HCT116 (cell line): Measurements from ENCODE around the gene MGRN1. TPM values are rescaled to one million over a fixed set of nuclear protein-coding genes. Genes with fewer than 3 reads are reported as not detected.

ENCODE experiments used
- ATAC-seq: fragments of 200-7000 bp; cut with Tn5 transposase; 2 replicates; pipeline ENCODE4 v1.9.1; 2020; ENCODE audit warnings: mild to moderate bottlenecking, moderate library complexity
- BruUV-seq: library from RNA; stranded (reverse); fragments of 400-500 nt; replicated peaks from 2 replicates; lab custom pipeline; 2021; lab: Mats Ljungman, UMichigan
- CTCF ChIA-PET: fragments of 300-600 bp; sonication (Branson Sonifier 250); formaldehyde crosslinking; loops from one replicate; lab custom pipeline; 2021; ENCODE audit warnings: antibody characterized with exemption; lab: Charles Lee
- POLR2A ChIA-PET: fragments of 300-600, 350-600 bp; sonication (Branson Sonifier 250); formaldehyde crosslinking; loops from one replicate; lab custom pipeline; 2021; ENCODE audit warnings: antibody characterized with exemption; lab: Charles Lee
- RAD21 ChIA-PET, 2 experiments: fragments of 300-600 bp; sonication (Branson Sonifier 250); formaldehyde crosslinking; loops; one replicate each; lab custom pipeline; 2023; ENCODE audit warnings: low total read pairs in 2 of 2; ENCODE audit not compliant: uncharacterized antibody in 2 of 2, unreplicated experiment in 2 of 2, low non-redundant PET in 1 of 2; lab: Charles Lee
- DNase-seq: peaks from one replicate; pipeline ENCODE4 v3.0.0-alpha.2; 2010; ENCODE audit warnings: low read depth, low spot score
- H2AFZ ChIP-seq: fragments of 200-600 bp; shearing (Covaris generic), sonication (generic); 2 replicates; pipeline ENCODE4 v1.6.1; 2017; ENCODE audit warnings: low read depth, mixed run types, mixed read lengths, antibody characterized with exemption, low read length; ENCODE audit not compliant: poor library complexity, severe bottlenecking
- H3K27ac ChIP-seq: 2 replicates; pipeline ENCODE4 v1.5.1; 2012; ENCODE audit warnings: low read depth, low read length
- H3K27me3 ChIP-seq: fragments of 200-600 bp; sonication (generic); 2 replicates; pipeline ENCODE4 v1.6.1; 2016; ENCODE audit warnings: mixed run types, low read length, mixed read lengths; ENCODE audit not compliant: insufficient read depth
- H3K36me3 ChIP-seq, 2 experiments: fragments of 200-500 bp in 1 of 2; fragments of 200-600 bp in 1 of 2; sonication (Bioruptor generic) in 1 of 2; sonication (generic) in 1 of 2; 2 replicates each; pipeline versions ENCODE4 v1.5.1 to v1.6.1; 2014 to 2016; ENCODE audit warnings: low read length in 2 of 2, inconsistent platforms in 1 of 2, mixed read lengths in 1 of 2, mixed run types in 1 of 2; ENCODE audit not compliant: insufficient read depth in 2 of 2, control insufficient read depth in 1 of 2
- H3K4me1 ChIP-seq, 2 experiments: fragments of 200-600 bp in 1 of 2; sonication (generic) in 1 of 2; 2 replicates each; pipeline versions ENCODE4 v1.5.1 to v1.6.1; 2012 to 2017; ENCODE audit warnings: low read length in 2 of 2, inconsistent platforms in 1 of 2, mild to moderate bottlenecking in 1 of 2, mixed read lengths in 1 of 2, mixed run types in 1 of 2, moderate library complexity in 1 of 2; ENCODE audit not compliant: insufficient read depth in 2 of 2, control insufficient read depth in 1 of 2
- H3K4me2 ChIP-seq: fragments of 200-600 bp; sonication (generic); 2 replicates; pipeline ENCODE4 v1.6.1; 2017; ENCODE audit warnings: mixed run types, low read length, mixed read lengths
- H3K4me3 ChIP-seq, 2 experiments: fragments of 200-600 bp in 1 of 2; sonication (generic) in 1 of 2; replicated peaks in 1 of 2; 2 replicates each; pipeline ENCODE4 v1.5.1; 2011 to 2016; ENCODE audit warnings: low read length in 2 of 2, control low read depth in 1 of 2, low read depth in 1 of 2, mild to moderate bottlenecking in 1 of 2, mixed read lengths in 1 of 2, mixed run types in 1 of 2
- H3K79me2 ChIP-seq: fragments of 200-600 bp; sonication (generic); 2 replicates; pipeline ENCODE4 v1.6.1; 2017; ENCODE audit warnings: mild to moderate bottlenecking, mixed run types, low read length, moderate library complexity, mixed read lengths; ENCODE audit not compliant: insufficient read depth
- H3K9ac ChIP-seq: fragments of 200-600 bp; sonication (generic); 2 replicates; pipeline ENCODE4 v1.6.1; 2016; ENCODE audit warnings: low read length, mixed read lengths
- H3K9me2 ChIP-seq: fragments of 200-600 bp; sonication (generic), shearing (Covaris generic); 2 replicates; pipeline ENCODE4 v1.6.1; 2017; ENCODE audit warnings: mixed run types, mild to moderate bottlenecking, moderate library complexity; ENCODE audit not compliant: insufficient read depth
- H3K9me3 ChIP-seq, 2 experiments: fragments of 200-500 bp in 1 of 2; fragments of 200-600 bp in 1 of 2; sonication (Bioruptor generic) in 1 of 2; sonication (generic) in 1 of 2; 2 replicates each; pipeline ENCODE4 v1.6.1; 2014 to 2017; ENCODE audit warnings: low read length in 2 of 2, mixed read lengths in 2 of 2, inconsistent platforms in 1 of 2, low read depth in 1 of 2, mild to moderate bottlenecking in 1 of 2, mixed run types in 1 of 2, moderate library complexity in 1 of 2; ENCODE audit not compliant: control insufficient read depth in 1 of 2, insufficient read depth in 1 of 2
- H4K20me1 ChIP-seq: fragments of 200-600 bp; sonication (generic), shearing (Covaris generic); 2 replicates; pipeline ENCODE4 v1.6.1; 2017; ENCODE audit warnings: mixed run types, mild to moderate bottlenecking, moderate library complexity; ENCODE audit not compliant: insufficient read depth
- ATF3 ChIP-seq: IDR thresholded peaks from 2 replicates; pipeline ENCODE4 v1.6.1; 2012
- CEBPB ChIP-seq: IDR thresholded peaks from 2 replicates; pipeline ENCODE4 v1.6.1; 2012; ENCODE audit warnings: low read depth
- EGR1 ChIP-seq: IDR thresholded peaks from 2 replicates; pipeline ENCODE4 v1.6.1; 2012; ENCODE audit warnings: low read depth
- ELF1 ChIP-seq: IDR thresholded peaks from 2 replicates; pipeline ENCODE4 v1.6.1; 2012; ENCODE audit warnings: low read depth, borderline replicate concordance
- EZH2phosphoT487 ChIP-seq: fragments of 200-600 bp; IDR thresholded peaks from 2 replicates; pipeline ENCODE4 v1.6.1; 2018; ENCODE audit warnings: antibody characterized with exemption, borderline replicate concordance
- POLR2A ChIP-seq: IDR thresholded peaks from 2 replicates; pipeline ENCODE4 v1.7.0; 2011; ENCODE audit warnings: borderline replicate concordance; ENCODE audit not compliant: insufficient read depth, insufficient read length; ENCODE audit errors: extremely low read depth
- REST ChIP-seq: IDR thresholded peaks from 2 replicates; pipeline ENCODE4 v1.6.1; 2012; ENCODE audit warnings: low read depth
- SIN3A ChIP-seq: IDR thresholded peaks from 2 replicates; pipeline ENCODE4 v1.6.1; 2012; ENCODE audit warnings: low read depth
- SP1 ChIP-seq: IDR thresholded peaks from 2 replicates; pipeline ENCODE4 v1.6.1; 2012; ENCODE audit warnings: low read depth
- SRF ChIP-seq: IDR thresholded peaks from 2 replicates; pipeline ENCODE4 v1.6.1; 2012; ENCODE audit warnings: low read depth
- ZFX ChIP-seq: fragments of 450-650 bp; IDR thresholded peaks from 2 replicates; pipeline ENCODE4 v1.6.1; 2017
- ZNF274 ChIP-seq: fragments of 200-500 bp; sonication (Bioruptor generic); IDR thresholded peaks from 2 replicates; pipeline ENCODE4 v1.6.1; 2014; ENCODE audit warnings: mild to moderate bottlenecking, low read depth, low read length, inconsistent platforms
- intact Hi-C: fragments of 100-400 bp; cut with micrococcal nuclease; formaldehyde crosslinking; loops from 2 replicates; pipeline ENCODE4 v1.10.0; 2022
- total RNA-seq: library from RNA; stranded (reverse); gene quantifications from one replicate; pipeline ENCODE4 v1.2.1, GENCODE V29; 2021; ENCODE audit not compliant: unreplicated experiment
- TF ChIP-seq, protein P1 (sequence below): IDR thresholded peaks from 2 replicates; pipeline ENCODE4 v1.6.1; 2011; ENCODE audit warnings: mild to moderate bottlenecking, low read length, moderate library complexity; ENCODE audit not compliant: insufficient replicate concordance; ENCODE audit errors: extremely low read depth

Gene MGRN1
- total RNA-seq, 1 experiment from 2014 or later = 50.6 TPM

DNA sequence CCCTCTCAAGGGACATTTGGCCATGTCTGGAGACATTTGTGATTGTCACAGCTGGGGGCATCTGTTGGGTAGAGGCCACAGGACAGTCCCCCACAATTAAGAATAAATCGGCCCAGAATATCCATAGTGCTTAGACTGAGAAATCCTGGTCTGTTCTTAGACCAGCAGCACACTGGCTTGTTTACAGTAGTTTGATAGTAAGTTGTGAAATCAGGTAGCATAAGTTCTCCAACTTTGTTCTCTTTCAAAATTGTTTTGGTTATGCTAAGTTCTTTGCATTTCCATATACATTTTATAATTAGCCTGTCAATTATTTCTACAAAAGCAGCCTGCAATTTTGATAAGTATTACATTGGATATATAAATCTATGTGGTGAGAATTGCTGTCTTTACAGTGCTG, 6.8 kb downstream of the MGRN1 start:
- POLR2A ChIA-PET = no interaction called here
- H3K79me2 ChIP-seq = peaks cover 77% of the 10 kb centered on the region

More for the DNA sequence above, 6.8 kb downstream of the MGRN1 start:
- intact Hi-C loops = no loop called here
- no peak for TF ChIP-seq EGR1
- no peak for TF ChIP-seq ATF3
- TF ChIP-seq POLR2A = no peak
- no peak for TF ChIP-seq SRF
- TF ChIP-seq EZH2phosphoT487 = no peak
- no peak for TF ChIP-seq ZFX
- TF ChIP-seq SP1 = no peak
- TF ChIP-seq CEBPB = no peak
- TF ChIP-seq REST = no peak
- TF ChIP-seq ELF1 = no peak
- TF ChIP-seq SIN3A = no peak
- TF ChIP-seq, protein P1, sequence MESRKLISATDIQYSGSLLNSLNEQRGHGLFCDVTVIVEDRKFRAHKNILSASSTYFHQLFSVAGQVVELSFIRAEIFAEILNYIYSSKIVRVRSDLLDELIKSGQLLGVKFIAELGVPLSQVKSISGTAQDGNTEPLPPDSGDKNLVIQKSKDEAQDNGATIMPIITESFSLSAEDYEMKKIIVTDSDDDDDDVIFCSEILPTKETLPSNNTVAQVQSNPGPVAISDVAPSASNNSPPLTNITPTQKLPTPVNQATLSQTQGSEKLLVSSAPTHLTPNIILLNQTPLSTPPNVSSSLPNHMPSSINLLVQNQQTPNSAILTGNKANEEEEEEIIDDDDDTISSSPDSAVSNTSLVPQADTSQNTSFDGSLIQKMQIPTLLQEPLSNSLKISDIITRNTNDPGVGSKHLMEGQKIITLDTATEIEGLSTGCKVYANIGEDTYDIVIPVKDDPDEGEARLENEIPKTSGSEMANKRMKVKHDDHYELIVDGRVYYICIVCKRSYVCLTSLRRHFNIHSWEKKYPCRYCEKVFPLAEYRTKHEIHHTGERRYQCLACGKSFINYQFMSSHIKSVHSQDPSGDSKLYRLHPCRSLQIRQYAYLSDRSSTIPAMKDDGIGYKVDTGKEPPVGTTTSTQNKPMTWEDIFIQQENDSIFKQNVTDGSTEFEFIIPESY = no peak
- no peak for TF ChIP-seq ZNF274
- ChIA-PET RAD21 (no interaction called here), CTCF (no interaction called here)
- Histone ChIP-seq H3K4me3 (no peak overlapping the region), H3K9ac (no peak overlapping the region), H3K27ac (no peak overlapping the region), H3K4me2 (no peak overlapping the region), H3K27me3 (no peaks in the 10 kb centered on the region), H3K4me1 (peaks cover 2 to 3% of the 10 kb centered on the region in 2 experiments; a peak in 2 of 4 replicates), H4K20me1 (no peaks in the 10 kb centered on the region), H3K9me2 (no peaks in the 10 kb centered on the region), H2AFZ (no peak overlapping the region), H3K9me3 (peaks cover 3 to 6% of the 10 kb centered on the region in 2 experiments; a peak in 1 of 4 replicates), H3K36me3 (peaks cover 0 to 2% of the 10 kb centered on the region in 2 experiments; a peak in 2 of 4 replicates)
- ATAC-seq = no peak
- no peak for DNase-seq
- no TSS peak for BruUV-seq
